ENCODE measurements around the gene RNF152.

Gene RNF152, protein sequence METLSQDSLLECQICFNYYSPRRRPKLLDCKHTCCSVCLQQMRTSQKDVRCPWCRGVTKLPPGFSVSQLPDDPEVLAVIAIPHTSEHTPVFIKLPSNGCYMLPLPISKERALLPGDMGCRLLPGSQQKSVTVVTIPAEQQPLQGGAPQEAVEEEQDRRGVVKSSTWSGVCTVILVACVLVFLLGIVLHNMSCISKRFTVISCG

DNA sequence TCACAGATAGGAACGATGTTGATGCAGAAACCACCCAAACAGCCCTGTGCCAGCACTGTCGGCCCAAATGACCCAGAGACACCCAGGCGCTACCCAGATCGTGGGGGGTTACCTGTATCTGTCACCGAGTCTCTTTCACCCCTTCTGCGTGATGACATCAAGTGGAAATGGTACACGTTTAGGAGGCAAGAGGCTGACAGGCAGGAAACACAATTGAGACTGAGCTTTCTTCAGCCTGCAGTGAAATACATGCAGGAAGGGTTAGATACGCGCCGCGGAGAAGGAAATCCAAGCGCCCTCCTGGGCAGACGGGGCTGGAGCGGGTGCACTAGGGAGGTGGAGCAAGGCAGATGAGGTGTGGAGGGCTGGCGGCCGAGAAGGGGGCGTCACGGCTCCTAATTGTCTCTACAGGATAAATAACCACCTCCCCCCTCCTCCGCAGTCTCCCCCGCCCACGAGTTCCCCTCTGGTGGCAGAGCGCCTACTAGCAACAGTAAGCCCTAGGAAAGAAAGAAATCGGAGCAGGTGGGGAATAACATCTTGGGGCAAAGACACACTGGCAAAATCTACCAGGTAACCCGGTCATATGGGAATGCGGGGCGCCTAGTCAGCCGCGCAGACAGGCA is at the start of gene RNF152:
Gene RNF152, minus strand, starts transcription at position 325 of the 626 bp plus-strand sequence. CDS start 76,544 bp downstream, outside the sequence.
- Mint-ChIP-seq H3K27me3 (peaks cover 48% of the 10 kb centered on the region), H3K27ac (no peak within 1 kb of the TSS), H3K9me3 (no peaks in the 10 kb centered on the region), H3K36me3 (ENCODE audit: low read depth) (no peaks in the 10 kb centered on the region), H3K4me3 (peak within 1 kb of the TSS; percentile 76), H3K4me1 (peaks cover 10% of the 10 kb centered on the region)
- ATAC-seq, result no peak
- no peak for DNase-seq

DNA sequence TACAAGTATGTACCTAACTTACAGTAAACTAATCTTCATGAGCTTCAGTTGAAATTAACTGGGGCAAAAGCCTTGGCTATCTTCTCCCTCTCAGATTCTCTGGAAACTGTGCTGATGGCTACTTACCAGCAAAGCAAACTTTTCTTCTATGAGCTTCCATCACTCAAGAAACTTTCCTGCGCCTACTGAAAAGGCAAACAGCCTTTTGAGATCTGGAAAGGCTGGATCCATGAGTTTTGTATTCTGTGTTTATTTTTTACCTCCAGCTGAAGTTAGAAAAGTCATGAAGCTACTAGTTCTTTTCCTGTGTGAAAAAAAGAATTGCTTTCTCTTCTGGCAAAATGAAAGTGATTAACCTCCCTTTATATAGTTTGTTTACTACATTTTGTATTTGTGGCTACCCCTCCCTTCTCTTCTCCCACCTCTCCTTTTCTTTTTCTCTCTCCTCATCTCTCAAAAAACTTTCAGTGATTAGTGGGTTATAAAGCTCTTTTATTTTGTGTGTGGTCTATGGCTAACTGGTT is 49.2 kb upstream of the RNF152 start:
- no peak for ATAC-seq

DNA sequence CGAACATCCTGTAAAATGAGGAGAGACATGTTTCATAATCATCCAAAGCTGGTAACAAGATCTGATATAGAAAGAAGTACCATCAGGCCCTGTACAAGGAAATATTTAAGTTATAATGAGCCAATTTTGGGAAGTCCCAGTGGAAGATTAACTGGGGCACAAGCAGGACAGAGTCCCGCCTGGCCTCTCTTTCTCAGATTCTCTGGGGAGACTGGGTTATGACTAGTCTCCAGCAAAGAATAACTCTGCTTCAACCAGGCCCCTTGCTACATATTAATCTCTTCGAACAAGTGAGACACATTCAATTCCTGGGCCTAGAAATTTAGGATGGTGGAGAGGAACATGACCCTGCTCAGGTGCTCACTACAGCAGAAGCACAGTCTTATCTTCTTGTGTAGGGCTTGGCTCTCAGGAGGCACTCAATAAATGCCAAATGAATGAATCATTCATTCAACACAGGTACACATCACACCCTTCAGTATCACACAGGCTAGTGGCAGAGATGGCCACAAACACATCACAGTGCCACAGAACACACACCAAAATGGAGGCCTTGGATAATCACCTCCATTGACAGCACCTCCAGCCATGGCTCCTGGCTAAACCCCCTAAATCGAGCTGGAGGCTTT is 46.4 kb upstream of the RNF152 start:
- Mint-ChIP-seq H3K4me1 (peaks cover 16% of the 10 kb centered on the region), H3K36me3 (ENCODE audit: low read depth) (no peaks in the 10 kb centered on the region), H3K9me3 (peaks cover 7% of the 10 kb centered on the region), H3K27me3 (peaks cover 20% of the 10 kb centered on the region), H3K27ac (no peak overlapping the region), H3K4me3 (no peak overlapping the region)
- ATAC-seq (no peak), DNase-seq (no peak)

More for the DNA sequence above, 49.2 kb upstream of the RNF152 start:
- no peaks in the 10 kb centered on the region for H3K36me3 Mint-ChIP-seq (ENCODE audit: low read depth)
- peaks cover 20% of the 10 kb centered on the region for H3K27me3 Mint-ChIP-seq
- no peak overlapping the region for H3K4me3 Mint-ChIP-seq
- peaks cover 18% of the 10 kb centered on the region for H3K4me1 Mint-ChIP-seq
- no peak for DNase-seq
- peaks cover 9% of the 10 kb centered on the region for H3K9me3 Mint-ChIP-seq
- no peak overlapping the region for H3K27ac Mint-ChIP-seq

DNA sequence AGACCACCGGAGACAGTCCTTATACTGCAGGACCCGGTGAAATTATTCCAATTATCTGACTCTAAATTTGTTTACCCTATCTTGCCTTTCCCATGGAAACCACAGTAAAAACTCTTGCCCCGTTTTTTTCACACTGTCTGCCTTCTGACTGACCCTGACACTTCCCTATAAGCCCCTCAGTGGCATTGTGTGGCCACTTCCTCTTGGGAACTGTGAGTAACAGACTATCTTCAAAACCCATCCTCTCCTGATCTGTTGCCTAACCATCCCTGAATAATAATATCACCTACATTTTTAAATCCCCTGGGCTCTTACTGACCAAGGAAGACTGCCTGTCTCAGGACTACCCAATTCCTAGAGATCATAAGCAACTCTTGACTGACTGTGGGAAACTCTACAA is 42.6 kb upstream of the RNF152 start:
- DNase-seq (no peak), ATAC-seq (no peak)
- Mint-ChIP-seq H3K9me3 (no peaks in the 10 kb centered on the region), H3K27me3 (peaks cover 36% of the 10 kb centered on the region), H3K27ac (no peak overlapping the region), H3K4me1 (peaks cover 4% of the 10 kb centered on the region), H3K36me3 (ENCODE audit: low read depth) (no peaks in the 10 kb centered on the region), H3K4me3 (no peak overlapping the region)

DNA sequence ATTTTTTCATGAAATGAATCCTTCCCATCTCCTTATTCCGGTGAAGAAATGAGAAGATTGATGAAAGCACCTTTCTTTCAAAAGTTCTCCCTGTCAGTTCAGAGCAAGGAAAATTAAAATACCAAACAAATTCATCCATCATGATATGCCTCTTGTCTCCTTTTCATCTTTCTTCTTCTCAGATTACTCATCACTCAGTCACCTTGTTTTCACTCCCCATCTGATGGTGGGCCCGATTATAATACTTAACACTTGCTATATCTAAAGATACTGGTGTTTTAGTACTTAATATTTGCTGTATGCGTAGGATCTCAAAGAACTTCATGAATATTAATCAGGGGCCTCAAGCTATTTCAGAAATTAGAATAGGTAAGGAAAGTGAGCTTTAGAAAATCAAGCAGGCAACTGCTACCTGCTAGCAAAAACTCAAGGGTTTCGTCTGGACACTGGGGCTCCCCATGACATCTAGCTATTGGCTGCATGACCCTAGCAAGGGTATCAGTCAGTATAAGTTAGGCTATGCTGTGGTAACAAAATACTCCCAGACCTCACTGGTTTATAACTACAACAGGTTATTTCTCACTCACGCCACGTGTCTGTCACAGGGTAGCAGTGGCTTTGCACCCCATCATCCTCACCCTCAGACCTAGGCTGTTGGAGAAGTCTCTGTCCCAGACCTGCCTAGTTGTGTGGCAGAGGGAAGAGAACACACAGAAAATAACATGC is 39.0 kb upstream of the RNF152 start:
- Mint-ChIP-seq H3K4me3 (no peak overlapping the region), H3K27ac (no peak overlapping the region), H3K4me1 (peaks cover 14% of the 10 kb centered on the region), H3K36me3 (ENCODE audit: low read depth) (peaks cover 5% of the 10 kb centered on the region), H3K27me3 (peaks cover 37% of the 10 kb centered on the region), H3K9me3 (peaks cover 8% of the 10 kb centered on the region)
- no peak for DNase-seq
- no peak for ATAC-seq

DNA sequence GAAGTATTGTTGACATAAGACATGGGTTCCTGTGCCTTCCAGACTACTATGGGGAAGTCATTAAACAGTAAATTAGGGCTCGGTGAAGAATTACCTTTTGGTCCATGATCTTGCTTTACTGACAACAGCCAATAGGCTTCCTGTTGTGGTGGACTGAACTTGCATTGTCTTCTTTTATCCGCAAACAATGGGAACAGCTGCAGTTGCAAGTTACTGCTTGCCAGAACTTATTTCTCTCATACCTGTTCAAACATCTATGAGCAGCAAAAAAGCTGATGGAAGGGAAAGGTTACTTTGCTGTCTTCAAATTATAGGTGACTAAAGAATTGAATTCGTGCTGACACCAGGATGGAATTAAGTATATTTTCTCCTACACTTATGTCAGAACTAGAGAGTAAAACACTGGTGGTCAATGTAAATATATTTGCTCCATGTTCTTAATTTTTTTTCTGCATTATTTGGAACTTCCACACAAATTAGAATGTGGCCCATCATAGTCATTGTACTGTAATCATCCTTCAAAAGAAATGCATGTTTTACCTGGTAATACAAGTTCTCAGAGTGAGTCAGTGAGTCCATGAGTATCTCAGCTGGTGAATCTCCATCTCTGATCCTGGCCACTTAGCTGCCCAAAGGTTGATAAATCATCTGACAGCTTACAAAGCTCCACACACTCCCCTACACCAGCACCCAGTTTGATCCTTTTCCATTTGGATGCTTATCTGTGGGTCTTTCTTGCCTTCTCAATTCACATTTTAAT is 37.3 kb upstream of the RNF152 start:
- DNase-seq (no peak), ATAC-seq (no peak)
- H3K9me3 Mint-ChIP-seq, result peaks cover 9% of the 10 kb centered on the region
- no peak overlapping the region for H3K4me3 Mint-ChIP-seq
- peaks cover 30% of the 10 kb centered on the region for H3K4me1 Mint-ChIP-seq
- peaks cover 29% of the 10 kb centered on the region for H3K27me3 Mint-ChIP-seq
- H3K27ac Mint-ChIP-seq, result no peak overlapping the region
- H3K36me3 Mint-ChIP-seq (ENCODE audit: low read depth), result peaks cover 5% of the 10 kb centered on the region

DNA sequence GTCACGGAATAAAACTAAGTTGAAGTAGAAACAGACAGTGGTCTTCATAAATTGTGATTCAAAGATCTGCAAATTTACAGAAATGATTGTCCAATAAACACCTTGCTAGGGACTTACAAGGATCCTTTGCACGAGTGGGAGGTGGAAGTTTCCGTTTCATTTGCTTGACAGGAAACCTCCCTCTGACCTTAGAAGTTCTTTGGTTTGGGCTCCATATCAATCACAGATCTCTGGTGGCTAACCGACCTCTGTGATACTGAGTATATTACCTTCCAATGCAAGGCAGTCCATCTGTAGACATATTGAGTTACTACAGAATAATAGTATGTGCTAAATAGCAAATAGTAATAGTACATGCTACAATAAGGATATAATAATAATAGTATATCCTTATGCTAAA is 33.7 kb upstream of the RNF152 start:
- Mint-ChIP-seq H3K36me3 (ENCODE audit: low read depth) (peaks cover 5% of the 10 kb centered on the region), H3K9me3 (peaks cover 9% of the 10 kb centered on the region), H3K27me3 (peaks cover 26% of the 10 kb centered on the region), H3K4me1 (peaks cover 38% of the 10 kb centered on the region), H3K4me3 (no peak overlapping the region), H3K27ac (peak overlapping the region; percentile 77)
- ATAC-seq (peak; percentile 81), DNase-seq (peak; percentile 58)

DNA sequence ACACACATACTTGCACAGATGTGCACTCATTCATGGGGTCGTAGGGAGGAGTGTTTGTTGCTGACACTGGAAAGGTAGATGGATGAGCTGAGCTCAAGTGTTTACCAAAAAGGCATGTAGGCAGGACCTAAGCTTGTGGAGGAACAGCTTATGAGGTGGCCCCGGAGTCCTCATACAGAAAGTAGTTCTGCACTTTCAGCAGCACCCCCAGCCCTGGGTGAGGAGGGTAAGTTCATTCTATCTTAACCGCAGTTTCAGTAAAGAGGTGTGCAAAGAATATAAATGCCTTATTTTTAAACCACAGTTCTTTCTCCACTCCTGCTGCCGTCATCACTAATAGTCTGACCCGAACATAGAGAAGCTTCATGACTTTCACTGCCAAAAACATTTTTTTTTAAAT is 31.7 kb upstream of the RNF152 start:
- DNase-seq, result no peak
- peak; percentile 35 for ATAC-seq
- Mint-ChIP-seq H3K9me3 (peaks cover 9% of the 10 kb centered on the region), H3K27me3 (peaks cover 25% of the 10 kb centered on the region), H3K4me3 (no peak overlapping the region), H3K36me3 (ENCODE audit: low read depth) (peaks cover 5% of the 10 kb centered on the region), H3K27ac (no peak overlapping the region), H3K4me1 (peaks cover 36% of the 10 kb centered on the region)

DNA sequence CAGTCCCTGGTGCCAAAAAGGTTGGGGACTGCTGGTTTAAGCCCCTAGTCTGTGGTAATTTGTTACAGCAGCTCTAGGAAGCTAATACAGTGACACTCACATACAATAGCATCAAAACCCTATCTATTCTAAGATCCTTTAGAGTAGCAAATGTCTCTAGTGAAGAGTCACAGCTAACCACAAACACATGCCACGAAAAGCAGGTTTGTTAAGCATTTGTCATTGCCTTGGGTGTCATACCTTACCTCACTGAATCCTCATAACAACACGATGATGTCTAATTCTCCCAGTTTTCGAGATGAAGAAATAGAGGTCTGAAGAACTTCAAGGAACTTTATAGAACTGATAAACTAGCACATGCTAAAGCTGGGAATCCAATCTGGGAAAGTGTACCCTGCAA is 29.6 kb upstream of the RNF152 start:
- H3K27me3 Mint-ChIP-seq, result peaks cover 23% of the 10 kb centered on the region
- no peak overlapping the region for H3K4me3 Mint-ChIP-seq
- no peaks in the 10 kb centered on the region for H3K36me3 Mint-ChIP-seq (ENCODE audit: low read depth)
- H3K9me3 Mint-ChIP-seq, result peaks cover 3% of the 10 kb centered on the region
- DNase-seq (no peak), ATAC-seq (peak; percentile 47)
- H3K4me1 Mint-ChIP-seq, result peaks cover 47% of the 10 kb centered on the region
- H3K27ac Mint-ChIP-seq, result no peak overlapping the region

DNA sequence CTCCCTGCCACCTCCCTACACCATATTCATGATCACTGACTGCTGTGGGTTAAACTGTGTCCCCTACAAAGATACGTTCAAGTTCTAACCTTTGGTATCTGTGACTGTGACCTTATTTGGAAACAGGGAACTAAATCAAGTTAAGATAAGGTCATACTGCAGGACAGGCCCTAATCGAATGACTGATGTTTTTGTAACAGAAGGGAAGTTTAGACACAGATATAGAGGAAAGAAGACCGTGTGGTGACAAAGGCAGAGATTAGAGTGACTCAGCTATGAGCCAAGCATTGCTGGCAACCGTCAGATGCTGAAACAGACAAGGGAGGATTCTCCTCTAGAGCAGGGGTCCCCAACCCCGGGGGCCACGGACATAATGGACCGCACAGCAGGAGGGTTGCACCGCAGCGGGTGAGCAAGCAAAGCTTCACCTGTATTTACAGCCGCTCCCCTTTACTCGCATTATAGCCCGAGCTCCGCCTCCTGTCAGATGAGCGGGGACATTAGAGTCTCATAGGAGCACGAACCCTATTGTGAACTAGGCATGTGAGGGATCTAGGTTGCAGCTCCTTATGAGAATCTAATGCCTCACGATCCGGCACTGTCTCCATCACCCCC is 28.9 kb upstream of the RNF152 start:
- peaks cover 47% of the 10 kb centered on the region for H3K4me1 Mint-ChIP-seq
- peaks cover under 1% of the 10 kb centered on the region for H3K9me3 Mint-ChIP-seq
- H3K27me3 Mint-ChIP-seq, result peaks cover 23% of the 10 kb centered on the region
- ATAC-seq (no peak), DNase-seq (no peak)
- no peaks in the 10 kb centered on the region for H3K36me3 Mint-ChIP-seq (ENCODE audit: low read depth)
- no peak overlapping the region for H3K27ac Mint-ChIP-seq
- no peak overlapping the region for H3K4me3 Mint-ChIP-seq

DNA sequence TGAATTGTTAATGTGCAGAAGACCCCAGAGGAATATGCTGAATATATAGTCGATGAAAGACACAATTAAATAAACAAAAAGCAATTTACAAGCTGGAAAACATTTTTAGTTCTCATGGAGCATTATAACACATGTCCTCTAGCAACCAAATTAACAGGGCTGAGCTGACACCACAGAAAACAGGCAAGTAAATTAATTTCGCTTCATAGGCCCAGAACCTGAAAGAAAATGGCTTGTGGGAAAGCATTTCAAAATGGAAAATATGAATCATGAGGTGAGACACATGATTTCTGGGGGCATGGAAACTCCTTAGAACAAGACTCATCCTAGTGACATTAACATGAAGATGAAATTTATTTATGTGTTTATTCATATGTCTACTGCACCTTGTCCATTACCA is 25.0 kb upstream of the RNF152 start:
- Mint-ChIP-seq H3K4me3 (peak overlapping the region; percentile 32), H3K9me3 (no peaks in the 10 kb centered on the region), H3K4me1 (peaks cover 31% of the 10 kb centered on the region), H3K27ac (peak overlapping the region; percentile 85), H3K36me3 (ENCODE audit: low read depth) (no peaks in the 10 kb centered on the region), H3K27me3 (peaks cover 18% of the 10 kb centered on the region)
- DNase-seq (no peak), ATAC-seq (peak; percentile 62)

DNA sequence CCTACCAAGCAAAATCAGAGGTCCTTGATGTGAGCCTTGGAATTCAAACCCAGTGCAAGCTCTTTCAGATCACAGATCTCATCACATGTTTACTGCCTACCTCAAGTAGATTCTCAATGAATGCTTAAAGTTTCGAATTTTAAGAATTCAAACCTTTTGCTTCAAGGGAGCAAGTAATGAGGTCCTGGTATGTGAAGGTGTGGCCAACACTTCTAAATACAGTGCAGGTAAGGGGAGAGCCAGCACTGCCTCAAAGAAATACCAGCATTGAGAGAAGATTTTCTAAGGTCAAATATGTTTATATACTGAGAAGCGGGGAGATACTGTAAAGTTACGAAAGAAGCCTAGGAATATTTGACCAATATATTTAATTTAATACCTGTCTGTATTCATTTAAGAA is 19.7 kb upstream of the RNF152 start:
- Mint-ChIP-seq H3K27ac (no peak overlapping the region), H3K4me3 (no peak overlapping the region), H3K27me3 (peaks cover 11% of the 10 kb centered on the region), H3K4me1 (peaks cover 7% of the 10 kb centered on the region), H3K36me3 (ENCODE audit: low read depth) (no peaks in the 10 kb centered on the region), H3K9me3 (no peaks in the 10 kb centered on the region)
- no peak for DNase-seq
- ATAC-seq, result no peak

DNA sequence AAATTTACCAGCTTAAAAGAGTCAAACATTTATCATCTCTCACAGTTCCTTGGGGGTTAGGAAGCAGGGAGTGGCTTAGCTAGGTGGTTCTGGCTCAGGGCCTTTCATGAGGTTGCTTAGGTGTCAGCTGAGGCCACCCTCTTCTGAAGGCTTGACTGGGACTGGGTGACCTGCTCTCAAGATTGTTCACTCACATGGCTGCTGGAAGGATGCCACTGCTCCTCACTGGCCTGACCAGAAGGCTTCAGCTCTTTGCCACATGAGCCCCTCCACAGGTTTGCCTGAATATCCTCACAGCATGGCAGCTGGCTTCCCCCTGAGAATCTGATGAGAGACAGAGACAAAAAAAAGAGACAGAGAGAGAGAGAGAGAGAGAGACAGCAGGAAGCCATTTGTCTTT is 17.3 kb upstream of the RNF152 start:
- no peak overlapping the region for H3K4me3 Mint-ChIP-seq
- H3K27me3 Mint-ChIP-seq, result peaks cover 9% of the 10 kb centered on the region
- DNase-seq, result no peak
- H3K36me3 Mint-ChIP-seq (ENCODE audit: low read depth), result no peaks in the 10 kb centered on the region
- H3K9me3 Mint-ChIP-seq, result no peaks in the 10 kb centered on the region
- ATAC-seq, result no peak
- no peak overlapping the region for H3K27ac Mint-ChIP-seq
- H3K4me1 Mint-ChIP-seq, result no peaks in the 10 kb centered on the region

DNA sequence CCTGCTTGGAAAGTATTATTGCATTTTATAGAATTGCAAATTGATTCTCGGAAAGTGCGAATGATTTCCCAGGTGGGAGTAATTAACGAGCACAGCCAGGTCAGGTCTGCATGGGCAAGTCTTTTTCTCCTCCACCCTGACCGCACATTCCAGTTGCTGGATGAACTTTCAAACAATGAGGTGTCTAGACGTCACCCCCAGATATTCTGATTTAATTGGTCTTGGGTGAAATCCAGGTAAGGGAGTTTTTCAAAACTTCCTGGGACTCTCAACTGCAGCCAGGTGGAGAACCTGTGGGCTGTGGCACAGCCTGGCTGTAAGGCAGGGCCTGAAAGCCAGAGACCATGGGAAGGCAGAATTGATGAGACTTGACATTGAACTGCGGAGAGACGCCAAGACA is 15.9 kb upstream of the RNF152 start:
- Mint-ChIP-seq H3K36me3 (ENCODE audit: low read depth) (no peaks in the 10 kb centered on the region), H3K9me3 (no peaks in the 10 kb centered on the region), H3K4me3 (no peak overlapping the region), H3K27me3 (peaks cover 14% of the 10 kb centered on the region), H3K4me1 (no peaks in the 10 kb centered on the region), H3K27ac (no peak overlapping the region)
- DNase-seq, result no peak
- ATAC-seq, result no peak

Data from activated naive CD8-positive, alpha-beta T cell treated with anti-CD3 and anti-CD28 coated beads, Interleukin-2, amount 50 U/mL, for 24 hours (primary cell).